CD4-positive, alpha-beta T cell treated with Interleukin-2 at 100 ng/mL for 4 hours (primary cell): ENCODE results near the gene OR52E5.

Experiments
- DNase-seq: peaks from one replicate; pipeline ENCODE4 v3.0.0-alpha.2; 2020; ENCODE audit warnings: low spot score

Gene OR52E5

DNA sequence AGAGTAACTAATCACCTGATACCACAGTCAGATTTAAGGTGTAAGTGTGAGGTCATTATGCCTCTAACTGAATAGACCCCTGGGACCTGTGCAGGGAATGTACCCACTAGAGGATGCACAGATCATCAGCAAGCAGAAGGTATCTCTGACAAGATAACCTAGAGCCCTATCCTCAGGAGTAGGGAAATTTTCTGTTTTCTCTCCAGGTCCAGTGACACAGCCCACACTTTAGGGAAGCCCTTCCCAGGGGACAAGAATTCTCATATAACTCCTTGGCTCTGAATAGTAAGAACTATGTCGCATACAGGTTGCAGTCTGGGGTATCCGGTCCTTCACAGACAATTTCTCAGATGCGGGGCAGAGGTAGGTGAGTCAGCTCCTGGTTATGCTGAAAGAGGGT, at the start of gene OR52E5:
TSS of gene OR52E5 (plus strand) at position 301 of the 400 bp plus-strand sequence. CDS start 7,569 bp downstream, outside the sequence.
- DNase-seq, result no peak

DNA sequence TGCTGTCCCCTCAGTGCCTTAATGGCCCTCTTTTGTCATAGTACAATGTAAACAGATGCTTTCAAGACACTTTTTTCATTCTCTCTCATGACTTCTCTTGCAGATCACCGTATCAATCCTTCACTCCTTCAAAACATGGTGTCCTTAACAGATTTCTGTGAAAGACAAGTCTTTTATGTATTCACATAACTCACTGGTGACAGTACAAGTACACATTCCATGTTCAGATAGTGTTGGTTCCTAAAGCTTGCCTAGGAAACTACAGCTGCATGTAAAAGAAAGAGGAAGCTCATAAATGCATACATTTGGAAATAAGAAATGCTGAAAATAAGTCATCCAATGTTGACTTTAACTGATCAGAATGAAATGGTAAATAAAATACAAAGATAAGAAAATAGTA, 46.3 kb upstream of the OR52E5 start:
- DNase-seq, result no peak

DNA sequence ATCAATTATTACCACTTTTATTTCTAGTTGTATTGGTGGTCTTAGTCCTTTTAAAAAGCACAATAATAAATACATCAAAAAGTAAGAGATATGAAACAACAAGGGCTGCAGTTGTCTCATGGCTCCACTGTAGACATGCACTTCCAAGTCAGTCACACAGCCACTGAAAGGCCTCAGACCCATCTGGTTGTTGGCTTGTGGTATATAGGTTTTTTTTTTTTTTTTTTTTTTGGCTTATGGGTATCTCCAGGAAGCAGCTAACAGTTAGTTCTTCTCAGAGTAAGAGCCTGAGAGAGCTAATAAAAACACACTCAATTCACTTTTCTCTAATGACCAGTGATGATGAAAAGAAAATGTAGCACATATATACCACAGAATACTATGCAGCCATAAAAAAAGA, 45.3 kb upstream of the OR52E5 start:
- DNase-seq, result no peak

DNA sequence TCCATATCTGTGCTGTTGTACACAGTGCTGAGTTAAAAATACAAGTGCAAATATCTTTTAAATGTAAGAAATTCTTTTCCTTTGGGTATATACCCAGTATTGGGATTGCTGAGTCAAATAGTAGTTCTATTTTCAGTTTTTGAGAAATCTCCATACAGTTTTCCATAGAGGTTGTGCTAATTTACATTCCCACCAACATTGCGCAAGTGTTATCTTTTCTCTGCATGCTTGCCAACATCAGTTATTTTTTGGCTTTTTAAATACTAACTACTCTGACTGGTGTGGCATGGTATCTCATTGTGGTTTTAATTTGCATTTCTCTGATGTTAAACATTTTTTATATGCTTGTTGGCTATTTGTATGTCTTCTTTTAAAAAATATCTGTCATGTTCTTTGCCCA, 42.0 kb upstream of the OR52E5 start:
- DNase-seq, result no peak

DNA sequence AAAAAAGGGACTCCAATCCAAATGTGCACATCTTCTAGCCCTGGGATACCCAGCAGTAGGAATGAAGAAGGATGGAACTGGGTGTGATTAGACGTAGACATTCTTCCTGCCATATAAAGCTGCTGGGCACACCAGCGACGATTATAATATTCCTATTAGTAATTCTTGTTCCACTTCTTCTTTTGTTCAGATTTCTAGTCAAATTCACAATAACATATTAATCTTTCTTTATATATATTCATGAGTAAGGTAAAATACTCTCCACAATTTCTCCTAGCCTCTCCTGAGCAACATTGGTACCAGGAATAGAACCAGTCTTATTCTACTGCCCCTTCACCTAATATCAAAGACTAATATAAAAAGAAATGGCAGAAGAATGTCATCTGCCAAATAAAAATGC, 35.4 kb upstream of the OR52E5 start, which contains the start of gene OR52E8:
TSS of gene OR52E8 (minus strand) at position 101 of the 400 bp plus-strand sequence. CDS start at position 101, 0 bp downstream.
- no peak for DNase-seq

DNA sequence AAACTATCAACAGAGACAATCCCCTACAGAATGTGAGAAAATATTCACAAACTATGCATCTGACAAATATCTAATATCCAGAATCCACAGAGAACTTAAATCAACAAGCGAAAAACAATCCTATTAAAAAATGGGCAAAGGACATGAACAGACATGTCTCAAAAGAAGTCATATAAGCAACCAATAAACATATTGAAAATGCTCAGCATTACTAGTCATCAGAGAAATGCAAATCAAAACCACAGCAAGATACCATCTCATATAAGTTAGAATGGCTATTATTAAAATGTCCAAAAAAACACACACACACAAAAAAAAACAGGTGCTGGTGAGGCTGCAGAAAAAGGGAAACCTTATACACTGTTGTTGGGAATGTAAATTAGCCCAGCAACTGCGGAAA, 27.2 kb upstream of the OR52E5 start:
- no peak for DNase-seq

DNA sequence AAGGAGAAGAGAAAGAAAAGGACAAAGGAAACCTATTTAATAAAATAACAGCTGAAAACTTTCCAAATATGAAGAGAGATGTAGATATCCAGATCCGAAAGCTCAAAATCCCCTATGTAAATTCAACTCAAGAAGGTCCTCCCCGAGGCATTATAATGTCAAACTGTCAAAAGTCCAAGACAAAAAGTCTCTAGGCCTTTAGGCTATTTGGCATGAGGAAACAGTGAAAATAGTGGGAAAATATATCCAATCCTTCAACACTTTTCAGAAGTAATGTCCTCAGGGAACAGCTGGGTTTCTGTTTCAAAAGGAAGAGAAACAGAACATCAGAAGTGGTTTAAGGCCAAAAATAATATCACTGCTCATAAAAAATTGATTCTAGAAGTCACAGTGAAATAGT, 14.4 kb upstream of the OR52E5 start:
- DNase-seq, result no peak

DNA sequence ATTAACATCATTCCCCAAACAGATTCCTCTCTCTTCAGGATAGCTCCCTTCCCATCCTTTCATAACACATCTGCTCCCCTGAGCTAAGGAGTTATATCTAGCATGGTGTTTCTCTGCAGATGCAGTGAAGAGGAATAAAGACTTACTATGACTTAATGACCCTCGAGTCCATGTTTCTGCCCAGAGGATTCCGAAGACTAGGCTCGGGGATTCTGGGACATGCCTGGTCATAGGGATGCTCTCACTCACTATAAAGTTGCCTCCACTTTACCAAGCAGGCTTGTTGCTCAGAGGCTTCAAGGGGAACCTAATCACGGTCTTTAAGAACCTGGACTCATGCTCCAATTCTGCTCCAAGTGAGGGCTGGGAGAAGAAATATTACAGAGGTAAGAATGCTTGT, 12.7 kb upstream of the OR52E5 start, which contains the start of gene OR52E4:
TSS of gene OR52E4 (plus strand) at position 301 of the 400 bp plus-strand sequence. CDS start 3,664 bp downstream, outside the sequence.
- DNase-seq, result no peak

DNA sequence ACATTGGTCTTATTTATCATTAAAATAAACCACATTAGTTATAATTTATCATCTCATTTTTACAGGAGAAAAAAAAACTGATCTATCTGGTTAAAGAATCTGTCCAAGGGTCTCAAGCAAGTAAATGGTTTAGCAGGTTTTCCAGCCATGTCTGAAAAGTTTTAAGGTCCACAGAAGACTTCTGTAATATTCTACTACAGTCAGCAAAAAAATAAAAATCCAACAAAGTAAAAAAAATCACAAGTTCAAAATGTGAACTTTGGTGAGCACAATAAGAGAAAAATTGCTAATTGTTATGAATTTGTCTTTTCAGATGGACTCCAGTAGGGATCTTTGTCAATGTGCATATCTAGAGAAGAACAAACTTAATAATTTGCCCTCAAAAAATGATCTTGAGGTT, 11.3 kb upstream of the OR52E5 start:
- DNase-seq, result no peak

DNA sequence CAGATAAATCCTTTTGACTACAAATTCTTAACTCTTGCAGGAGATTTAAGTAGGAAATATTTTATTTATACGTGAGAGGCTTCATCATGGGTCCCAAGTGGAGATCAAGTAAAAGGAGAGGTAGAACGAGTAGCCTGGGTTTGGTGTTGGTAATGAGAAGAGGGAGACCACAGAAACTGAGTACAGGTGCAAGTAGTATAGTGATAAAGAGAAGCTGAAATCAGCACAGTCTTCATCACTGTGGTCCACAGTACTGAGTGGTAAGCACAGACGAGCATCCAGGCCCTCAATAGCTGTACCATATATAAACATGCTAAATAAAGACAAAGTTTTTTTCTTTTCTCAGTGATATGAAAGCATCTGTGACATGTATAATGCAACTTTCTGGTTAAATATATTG, 5.8 kb upstream of the OR52E5 start:
- no peak for DNase-seq

DNA sequence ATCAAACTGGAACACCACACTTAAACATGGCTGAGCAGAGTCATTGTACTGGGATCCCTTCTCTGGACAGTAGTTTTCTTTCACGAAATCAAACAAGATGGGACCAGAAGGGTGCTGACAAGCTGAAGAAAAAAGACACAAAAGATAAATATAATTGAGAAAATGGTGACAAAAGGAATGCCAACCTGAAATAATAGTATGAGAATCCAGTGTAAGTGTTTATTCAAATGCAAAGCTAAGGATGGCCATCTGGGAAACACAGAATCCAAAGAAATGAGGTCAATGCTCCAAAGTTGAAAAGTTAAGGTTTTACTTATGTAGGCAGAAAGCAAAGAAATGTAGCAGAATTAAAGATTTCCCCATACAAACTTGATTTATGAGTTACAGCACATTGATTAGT, 5.3 kb upstream of the OR52E5 start:
- DNase-seq, result no peak

DNA sequence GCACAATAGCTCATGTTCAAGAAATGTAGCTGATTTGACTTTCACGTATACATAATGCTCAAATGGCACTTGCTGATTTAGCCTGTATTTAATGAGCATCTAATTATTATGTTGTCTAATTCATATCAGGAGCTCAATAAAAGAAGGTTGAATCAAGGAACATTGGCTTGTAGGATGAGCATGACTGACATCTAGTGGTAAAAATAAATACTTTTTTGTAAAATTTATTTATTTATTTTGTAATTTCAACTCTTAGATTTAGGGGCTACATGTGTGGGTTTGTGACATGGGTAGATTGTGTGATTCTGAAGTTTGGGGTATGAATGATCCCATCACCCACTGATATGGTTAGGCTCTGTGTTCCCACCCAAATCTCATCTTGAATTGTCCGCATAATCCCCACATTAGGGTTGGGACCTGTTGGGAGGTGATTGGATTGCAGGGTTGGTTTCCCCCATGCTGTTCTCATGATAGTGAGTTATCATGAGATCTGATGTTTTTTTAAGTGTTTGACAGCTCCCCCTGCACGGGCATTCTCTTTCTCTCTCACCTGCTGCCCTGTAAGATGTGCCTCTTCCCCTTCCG, 1.7 kb upstream of the OR52E5 start:
- peak; percentile 7 for DNase-seq

DNA sequence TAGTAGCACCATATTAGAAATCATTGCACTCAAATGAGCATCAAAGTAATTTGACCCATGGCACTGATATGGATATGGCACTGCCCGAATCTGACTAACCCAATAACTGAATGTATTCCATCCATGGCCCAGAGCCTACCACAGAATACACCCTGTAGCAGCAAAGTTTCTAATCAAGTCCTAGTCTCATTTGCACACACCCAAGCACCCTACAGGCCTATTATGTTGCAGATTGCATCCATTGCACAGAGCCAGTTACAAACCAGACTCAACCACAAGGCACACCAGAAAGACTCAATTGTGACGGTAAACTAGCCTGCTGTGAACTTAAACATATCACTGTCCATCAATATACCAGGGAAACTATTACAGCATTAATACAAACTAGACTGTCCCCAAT, 6.5 kb downstream of the OR52E5 start:
- no peak for DNase-seq

DNA sequence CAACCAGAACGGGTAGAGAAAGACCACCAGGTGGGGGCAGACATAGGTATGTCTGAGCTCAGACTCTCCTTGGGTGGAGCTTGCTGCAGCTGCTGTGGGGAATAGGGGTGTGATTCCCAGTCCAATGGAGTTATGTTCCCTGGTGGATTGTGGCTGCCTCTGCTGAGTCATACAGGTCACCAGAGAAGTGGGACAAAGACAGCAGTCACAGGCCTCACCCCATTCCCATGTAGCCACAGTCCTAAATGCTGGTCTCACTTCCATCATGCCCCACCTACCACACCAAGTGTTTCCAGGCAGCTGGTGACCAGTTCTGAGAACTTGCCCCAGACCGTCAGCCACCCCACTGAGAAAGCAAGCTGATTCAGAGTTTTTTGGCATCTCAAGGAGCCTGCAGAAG, 17.5 kb downstream of the OR52E5 start:
- DNase-seq, result no peak

DNA sequence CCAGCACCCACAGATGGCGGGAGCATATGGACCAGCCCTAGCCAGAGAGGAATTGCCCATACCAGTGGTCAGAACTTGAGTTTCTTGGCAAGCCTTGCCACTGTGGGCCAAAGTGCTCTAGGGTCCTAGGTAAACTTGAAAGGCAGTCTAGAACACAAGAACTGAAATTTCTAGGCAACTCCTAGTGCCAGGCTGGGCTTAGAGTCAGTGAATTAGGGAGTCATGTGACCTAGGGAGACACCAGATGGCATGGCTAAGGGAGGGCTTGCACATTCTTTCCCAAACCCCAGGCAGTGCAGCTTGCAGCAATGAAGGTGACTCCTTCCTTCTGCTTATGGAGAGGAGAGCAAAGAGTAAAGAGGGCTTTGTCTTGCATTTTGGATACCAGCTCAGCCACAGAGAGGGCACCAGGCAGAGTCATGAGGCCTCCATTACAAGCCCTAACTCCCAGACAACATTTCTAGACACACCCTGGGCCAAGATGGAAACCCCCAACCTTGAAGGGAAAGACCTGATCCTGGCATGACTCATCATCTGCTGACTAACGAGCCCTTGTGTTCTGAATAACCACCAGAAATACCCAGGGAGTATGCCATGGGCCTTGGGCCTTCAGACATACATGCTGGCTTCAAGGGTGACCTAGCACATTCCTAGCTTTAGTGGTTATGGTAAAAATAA, 29.9 kb downstream of the OR52E5 start:
- DNase-seq, result no peak

DNA sequence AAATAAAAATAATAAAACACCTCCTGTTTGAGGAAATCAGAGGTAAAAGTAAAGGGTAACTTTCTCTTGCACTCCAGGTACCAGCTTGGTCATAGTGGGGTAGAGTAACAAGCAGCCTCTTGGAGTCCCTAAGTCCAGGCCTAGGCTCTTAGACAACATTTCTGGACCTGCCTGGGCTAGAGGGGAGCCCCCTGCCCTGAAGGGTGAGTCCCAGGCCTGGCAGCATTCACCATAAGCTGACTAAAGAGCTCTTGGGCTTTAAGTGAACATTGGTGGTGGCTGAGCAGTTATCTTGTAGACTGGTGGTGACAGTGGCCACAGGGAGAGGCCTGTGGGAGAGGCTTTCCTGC, 30.4 kb downstream of the OR52E5 start:
- DNase-seq, result no peak

DNA sequence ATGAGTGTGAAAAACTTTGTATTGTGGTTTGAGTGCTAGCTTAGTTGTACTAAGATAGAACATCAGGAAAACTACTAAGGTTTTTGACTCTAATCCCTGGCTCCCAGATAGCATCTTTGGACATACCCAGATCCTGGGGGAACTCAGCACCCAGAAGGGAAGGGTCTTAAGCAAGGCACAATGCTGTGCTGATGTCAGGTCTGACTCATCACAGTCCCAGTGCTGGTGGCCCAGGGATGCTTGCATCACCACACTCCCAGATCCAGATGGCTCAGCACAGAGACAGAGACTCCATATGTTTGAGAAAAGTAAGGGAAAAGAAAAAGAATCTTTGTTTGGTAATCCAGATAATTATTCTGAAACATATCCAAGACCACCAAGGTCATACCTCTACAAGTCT, 30.8 kb downstream of the OR52E5 start:
- DNase-seq, result no peak

DNA sequence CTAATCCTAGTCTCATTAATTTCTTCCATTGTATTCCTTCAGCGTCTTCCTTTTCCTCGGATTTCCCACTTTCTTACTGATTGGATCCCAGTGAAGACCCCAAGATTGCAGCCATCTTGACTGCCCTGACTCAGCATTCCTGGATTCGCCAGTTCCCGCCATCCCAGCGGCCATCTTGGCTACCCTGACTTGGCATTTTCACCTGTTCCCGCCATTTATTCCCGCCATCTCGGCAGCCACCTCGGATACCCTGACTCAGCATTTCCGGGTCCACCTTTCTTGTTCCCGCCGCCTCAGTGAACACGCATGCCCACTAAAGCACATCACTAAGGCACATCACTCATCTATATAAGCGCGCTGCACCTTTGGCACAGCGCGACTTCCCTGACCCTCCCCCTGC, 35.3 kb downstream of the OR52E5 start:
- no peak for DNase-seq

DNA sequence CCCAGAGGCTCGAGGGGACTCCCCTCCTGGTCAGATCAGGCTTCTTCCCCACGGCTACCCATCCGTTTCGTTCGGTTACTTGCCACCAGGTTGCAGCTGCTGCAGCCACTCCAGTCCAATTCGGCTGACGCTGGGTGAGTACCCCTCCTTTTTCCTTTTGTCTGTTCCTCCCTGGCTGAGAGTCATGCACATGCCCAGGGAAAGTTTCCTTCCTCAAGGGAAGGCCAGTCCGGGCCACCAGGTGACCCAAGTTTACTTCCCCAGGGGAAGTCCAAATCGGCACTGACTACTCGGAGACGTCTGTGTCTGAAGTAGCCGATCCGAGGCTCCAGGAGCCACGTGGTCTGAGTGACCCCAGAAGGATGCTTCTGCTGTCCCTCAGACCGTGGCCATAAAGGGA, 35.8 kb downstream of the OR52E5 start:
- no peak for DNase-seq

DNA sequence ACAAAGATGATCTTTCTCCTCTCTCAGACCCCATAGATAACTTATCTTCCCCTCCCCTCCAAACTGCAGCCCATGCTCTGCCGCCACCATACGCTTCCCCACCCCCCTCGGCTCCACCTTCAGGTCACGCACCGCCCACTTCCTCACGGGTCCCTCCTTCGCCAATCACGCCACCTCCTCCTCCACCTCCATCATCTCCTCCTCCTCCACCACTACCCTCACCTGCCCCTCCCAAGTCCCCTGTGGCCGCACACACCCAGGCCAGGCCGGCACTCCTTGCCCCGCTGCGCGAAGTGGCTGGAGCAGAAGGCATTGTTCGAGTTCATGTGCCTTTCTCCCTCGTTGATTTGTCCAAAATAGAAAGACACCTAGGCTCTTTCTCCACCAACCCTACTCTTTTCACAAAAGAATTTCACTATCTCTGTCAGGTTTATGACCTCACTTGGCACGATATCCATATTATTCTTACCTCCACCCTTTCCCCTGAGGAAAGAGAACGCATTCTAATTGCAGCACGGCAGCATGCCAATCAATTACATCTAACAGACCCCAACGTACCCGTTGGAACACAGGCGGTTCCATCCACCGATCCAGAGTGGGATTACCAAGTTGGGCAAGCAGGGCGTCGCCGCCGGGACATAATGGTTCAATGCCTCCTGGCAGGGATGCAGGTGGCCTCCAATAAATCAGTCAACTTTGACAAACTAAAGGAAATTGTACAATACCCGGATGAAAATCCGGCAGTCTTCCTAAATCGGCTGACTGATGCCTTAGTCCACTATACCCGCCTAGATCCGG, 36.8 kb downstream of the OR52E5 start:
- DNase-seq, result no peak

DNA sequence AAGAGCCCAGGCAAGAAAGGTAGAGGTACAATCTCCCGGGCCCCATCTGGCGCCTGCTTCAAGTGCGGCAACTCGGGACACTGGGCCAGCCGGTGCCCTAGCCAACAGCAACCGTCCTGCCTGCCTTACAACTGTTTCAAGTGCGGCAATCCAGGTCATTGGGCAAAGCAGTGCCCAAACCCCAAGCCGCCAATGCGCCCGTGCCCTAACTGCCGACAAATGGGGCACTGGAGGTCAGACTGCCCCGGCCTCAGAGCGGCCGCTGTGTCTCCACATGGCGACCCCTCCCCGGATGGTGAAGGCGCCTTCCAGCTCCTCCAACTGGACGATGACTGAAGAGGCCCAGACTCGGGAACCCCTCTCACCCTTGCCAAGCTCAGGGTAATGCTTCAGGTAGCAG, 37.6 kb downstream of the OR52E5 start:
- DNase-seq, result no peak

DNA sequence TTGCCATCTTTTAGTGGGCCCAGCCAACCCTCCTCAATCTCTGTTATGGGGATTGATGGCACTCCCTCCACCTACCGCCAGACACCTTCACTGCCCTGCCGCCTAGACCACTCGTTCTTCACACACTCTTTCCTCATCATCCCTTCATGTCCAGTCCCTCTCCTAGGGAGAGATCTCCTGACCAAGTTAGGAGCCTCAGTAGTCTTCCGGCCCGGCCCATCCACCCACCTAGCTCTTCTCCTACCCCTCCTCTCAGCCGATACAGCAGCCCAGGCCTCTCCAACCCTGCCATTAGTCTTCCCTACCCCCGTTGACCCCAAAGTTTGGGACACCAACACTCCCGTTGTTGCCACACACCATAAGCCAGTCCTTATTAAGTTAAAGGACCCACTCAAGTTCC, 38.1 kb downstream of the OR52E5 start:
- no peak for DNase-seq

DNA sequence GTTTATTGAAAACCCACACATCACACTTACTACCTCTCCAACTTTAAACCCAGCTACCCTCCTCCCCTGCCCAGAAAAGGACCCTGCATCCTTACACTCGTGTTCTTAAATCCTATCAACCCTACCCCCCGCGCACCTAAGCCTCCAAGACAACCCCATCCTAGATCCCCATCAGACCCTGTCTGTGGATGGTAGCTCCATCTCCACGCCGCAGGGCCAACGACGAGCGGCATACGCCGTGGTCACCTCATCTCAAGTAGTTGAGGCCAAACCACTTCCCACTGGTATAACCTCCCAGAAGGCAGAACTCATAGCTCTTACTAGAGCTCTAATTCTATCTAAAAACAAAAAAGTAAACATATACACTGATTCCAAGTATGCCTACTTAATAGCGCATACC, 39.7 kb downstream of the OR52E5 start:
- DNase-seq, result no peak
